ENCODE measurements around the gene HEATR5B. TPM values are rescaled to one million over a fixed set of nuclear protein-coding genes. Genes with fewer than 3 reads are reported as not detected.
"Not testable (repeated sequence)": the region's sequence is repeated elsewhere in the genome, so short reads cannot be mapped to it uniquely, and the experiment has no call there.

HEATR5B gene
- polyA plus RNA-seq, 4 donors: 18.3 to 25.9 (median 22.9) TPM

DNA sequence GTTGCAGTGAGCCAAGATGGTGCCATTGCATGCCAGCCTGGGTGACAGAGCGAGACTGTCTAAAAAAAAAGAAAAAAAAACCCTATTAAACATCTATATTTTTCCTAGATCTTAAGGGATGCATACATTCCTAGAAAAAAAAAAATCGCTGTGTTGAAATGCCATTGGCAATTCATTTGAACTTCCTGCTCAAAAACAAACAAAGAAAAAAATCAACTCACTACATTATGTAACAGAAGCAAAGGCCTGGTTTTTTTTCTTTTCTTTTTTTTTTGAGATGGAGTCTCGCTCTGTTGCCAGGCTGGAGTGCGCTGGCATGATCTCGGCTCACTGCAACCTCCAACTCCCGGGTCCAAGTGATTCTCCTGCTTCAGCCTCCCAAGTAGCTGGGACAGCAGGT is 96.2 kb downstream of the HEATR5B start:
- DNase-seq (ENCODE audit: low read depth in 4 of 4, low spot score in 2 of 4): no peak

GRCh38 chr2:36982467-36982866 is 101.7 kb downstream of the HEATR5B start:
- no peak for DNase-seq (ENCODE audit: low read depth in 4 of 4, low spot score in 2 of 4)

DNA sequence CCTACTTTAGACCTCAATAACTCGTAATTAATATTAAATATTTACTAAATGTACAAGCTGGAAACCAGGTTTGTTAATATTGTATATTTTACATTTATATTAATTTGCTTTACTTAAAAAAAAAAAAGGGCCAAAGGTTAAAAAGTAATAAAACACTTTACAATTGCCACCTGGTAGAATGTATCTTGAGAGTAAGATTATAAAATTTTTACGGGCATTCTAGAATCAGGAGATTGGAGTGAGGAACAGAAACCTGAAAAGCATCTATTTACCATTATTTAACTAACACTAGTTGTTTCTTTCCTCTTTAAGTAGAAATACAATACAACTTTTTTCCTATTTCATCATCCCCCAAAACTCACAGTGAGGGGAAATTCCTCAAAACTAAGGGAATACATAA is 102.3 kb downstream of the HEATR5B start:
- no peak for DNase-seq (ENCODE audit: low read depth in 4 of 4, low spot score in 2 of 4)

GRCh38 chr2:36979007-36979406 is 105.2 kb downstream of the HEATR5B start:
- DNase-seq (ENCODE audit: low read depth in 4 of 4, low spot score in 2 of 4): not testable (repeated sequence)

DNA sequence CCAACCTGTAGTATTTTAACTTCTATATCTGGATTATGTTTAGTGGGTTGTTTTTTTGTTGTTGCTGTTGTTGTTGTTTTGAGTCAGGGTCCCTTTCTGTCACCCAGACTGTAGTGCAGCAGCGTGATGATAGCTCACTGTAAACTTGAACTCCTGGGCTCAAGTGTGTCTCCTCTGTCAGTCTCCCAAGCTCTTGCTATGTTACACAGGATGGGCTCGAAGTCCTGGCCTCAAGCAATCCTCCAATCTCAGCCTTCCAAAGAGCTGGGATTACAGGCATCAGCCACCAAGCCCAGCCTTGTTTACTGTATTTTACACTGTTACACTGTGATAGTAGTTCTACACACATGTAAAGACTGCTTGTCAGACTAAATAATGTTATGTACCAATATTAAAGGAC is 108.1 kb downstream of the HEATR5B start:
- no peak for DNase-seq (ENCODE audit: low read depth in 4 of 4, low spot score in 2 of 4)

- DNase-seq (ENCODE audit: low read depth in 4 of 4, low spot score in 2 of 4): no peak
Measured at GRCh38 chr2:36975306-36975705, 108.9 kb downstream of the HEATR5B start.

GRCh38 chr2:36973320-36973719 is 110.9 kb downstream of the HEATR5B start:
- no peak for DNase-seq (ENCODE audit: low read depth in 4 of 4, low spot score in 2 of 4)

GRCh38 chr2:36971990-36972389 is 112.2 kb downstream of the HEATR5B start:
- DNase-seq (ENCODE audit: low read depth in 4 of 4, low spot score in 2 of 4): no peak

GRCh38 chr2:36967236-36967876 is 116.8 kb downstream of the HEATR5B start:
- DNase-seq (ENCODE audit: low read depth in 4 of 4, low spot score in 2 of 4): peak in 1 of 4 donors; percentile 13

DNA sequence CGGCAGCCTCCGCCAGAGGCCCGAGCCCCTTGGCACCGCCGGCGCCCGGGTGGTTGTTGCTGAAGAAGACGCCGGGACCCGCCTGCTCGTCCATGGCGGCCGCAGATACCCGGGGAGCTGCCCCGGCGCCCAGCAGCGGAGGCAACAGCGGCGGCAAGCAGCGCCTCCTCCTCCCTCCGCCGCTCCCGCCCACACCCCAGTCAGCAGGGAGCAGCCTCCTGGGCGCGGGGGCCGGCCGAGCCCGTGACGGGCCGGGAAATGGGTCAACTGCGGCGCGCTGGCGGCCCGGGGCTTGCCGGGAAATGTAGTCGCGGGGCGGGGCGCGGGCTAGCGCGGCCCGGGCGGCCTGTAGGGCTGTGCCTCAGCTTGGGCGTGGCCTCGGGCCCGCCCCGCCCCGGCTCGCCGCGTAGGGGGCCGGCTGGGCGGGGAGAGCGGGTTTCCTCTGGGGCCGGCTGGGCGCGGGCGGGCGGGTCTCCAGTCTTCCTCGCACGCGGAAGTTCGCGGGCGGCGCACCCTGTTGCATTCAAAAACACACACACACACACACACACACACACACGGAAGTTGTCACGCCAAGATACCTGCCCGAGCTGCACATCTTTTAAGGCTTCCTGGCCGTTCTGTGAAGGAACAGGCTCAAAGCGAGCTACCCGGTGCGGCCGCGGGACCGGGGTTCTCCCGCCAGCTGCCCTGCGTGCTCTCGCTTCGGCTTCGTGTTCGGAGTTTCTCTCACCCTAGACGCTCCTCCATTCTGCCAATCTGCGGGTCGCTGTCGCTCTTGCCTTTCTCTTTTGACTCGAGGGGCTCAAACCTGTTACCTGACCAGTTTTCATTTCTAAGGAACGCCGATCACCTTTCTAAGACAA is 117.6 kb downstream of the HEATR5B start, which contains the start of gene STRN:
Gene STRN (minus strand): TSS at position 167 of the 866 bp plus-strand sequence. CDS start 73 bp downstream, at position 94.
- peak; percentile 71 to 93 (median 88) for DNase-seq (ENCODE audit: low read depth in 4 of 4, low spot score in 2 of 4)

DNA sequence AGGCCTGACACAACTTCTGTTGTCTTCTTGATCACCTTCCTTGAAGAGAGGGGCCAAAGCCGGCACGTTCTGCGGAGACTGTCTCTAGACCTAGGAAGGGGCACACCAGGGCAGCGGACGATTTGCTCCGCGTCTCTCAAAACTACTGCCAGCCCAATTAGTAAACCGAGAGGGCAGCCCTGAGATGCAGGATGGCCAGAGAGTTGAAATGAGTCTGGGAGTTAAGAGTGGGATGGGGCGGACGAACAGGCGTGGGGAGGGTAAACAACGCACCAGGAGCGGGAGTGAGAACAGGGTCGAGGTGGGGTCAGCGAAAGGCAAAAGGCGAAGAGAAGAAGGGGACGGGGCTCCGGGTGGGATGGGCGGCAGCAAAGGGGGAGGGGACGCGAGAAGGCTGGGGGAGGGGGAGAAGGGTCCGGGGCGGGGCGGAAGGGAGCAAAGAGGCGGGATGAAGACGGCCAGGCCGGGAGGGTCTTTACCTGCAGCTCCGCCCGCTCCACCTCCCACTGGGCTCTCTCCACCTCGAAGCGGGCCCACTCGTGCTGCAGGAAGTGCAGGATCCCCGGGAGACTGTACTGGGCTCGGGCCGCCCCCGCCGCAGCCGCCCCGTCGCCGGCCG is 118.3 kb downstream of the HEATR5B start:
- DNase-seq (ENCODE audit: low read depth in 4 of 4, low spot score in 2 of 4): peak in 2 of 4 donors; percentile 27 to 42

GRCh38 chr2:36965206-36965605 is 119.0 kb downstream of the HEATR5B start:
- no peak for DNase-seq (ENCODE audit: low read depth in 4 of 4, low spot score in 2 of 4)

- DNase-seq (ENCODE audit: low read depth in 4 of 4, low spot score in 2 of 4): no peak
Measured at GRCh38 chr2:36964496-36965058, 119.6 kb downstream of the HEATR5B start.

- DNase-seq (ENCODE audit: low read depth in 4 of 4, low spot score in 2 of 4): no peak
Measured at GRCh38 chr2:36963734-36964133, 120.4 kb downstream of the HEATR5B start.

- DNase-seq (ENCODE audit: low read depth in 4 of 4, low spot score in 2 of 4): no peak
Measured at GRCh38 chr2:36963106-36963505, 121.1 kb downstream of the HEATR5B start.

- no peak for DNase-seq (ENCODE audit: low read depth in 4 of 4, low spot score in 2 of 4)
Measured at GRCh38 chr2:36960773-36961172, 123.4 kb downstream of the HEATR5B start.

DNA sequence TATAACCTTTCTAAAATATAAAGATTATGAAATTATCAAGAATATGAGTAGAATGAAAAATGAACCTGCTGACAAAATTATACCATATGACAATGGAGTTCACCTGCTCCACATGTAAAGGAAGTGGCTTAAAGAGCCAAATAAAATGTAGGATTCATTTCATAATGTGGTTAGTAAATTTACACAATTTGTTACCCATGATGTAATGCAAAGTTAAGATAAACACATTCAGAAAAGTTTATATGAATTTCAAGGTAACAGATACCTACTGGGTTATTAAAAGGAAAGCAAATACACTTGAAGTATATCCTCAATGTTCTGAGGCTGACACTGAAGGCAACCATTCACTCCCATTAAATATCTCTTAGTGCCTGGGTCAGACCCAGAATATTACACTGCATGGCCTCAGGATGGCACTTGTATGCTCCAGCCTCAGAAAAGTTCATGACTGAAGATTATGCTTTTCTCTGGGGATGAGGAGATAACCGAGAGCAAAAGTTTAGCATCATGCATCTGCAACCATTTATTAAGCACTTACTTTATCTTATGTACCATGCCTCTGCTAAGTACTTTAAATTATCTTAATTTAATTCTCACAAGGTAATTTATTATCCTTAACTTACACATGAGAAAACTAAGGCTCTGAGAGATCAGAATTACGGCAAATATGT is 124.0 kb downstream of the HEATR5B start:
- DNase-seq (ENCODE audit: low read depth in 4 of 4, low spot score in 2 of 4): no peak

DNA sequence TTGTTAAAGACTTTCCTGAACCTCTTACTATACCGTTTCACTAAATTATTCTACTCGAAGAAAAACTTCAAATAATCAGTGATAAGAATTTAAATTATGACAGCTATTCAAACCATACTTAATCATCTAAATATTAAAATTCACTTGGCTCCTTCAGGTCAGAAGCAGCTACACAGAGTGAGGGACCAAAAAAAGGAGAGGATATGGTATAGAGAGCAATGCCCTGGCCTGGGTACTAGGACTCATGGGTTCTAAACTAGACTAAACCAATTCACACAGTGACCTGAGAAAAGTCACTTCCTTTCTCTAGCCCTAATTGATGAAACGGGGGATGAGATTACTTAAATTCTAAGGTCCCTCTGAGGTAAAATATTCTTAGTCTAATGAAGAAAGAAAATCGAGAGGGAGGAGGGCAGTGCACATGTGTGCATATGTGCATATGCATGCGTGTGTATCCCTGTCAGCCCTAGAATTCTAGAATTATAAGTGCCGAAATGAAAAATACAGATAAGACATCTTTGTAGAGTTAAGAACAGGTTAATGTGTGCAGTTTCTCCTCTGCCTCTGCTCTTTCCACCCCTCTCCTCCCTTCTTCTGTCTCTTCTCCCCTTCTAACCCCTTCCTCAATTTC is 129.1 kb downstream of the HEATR5B start:
- no peak for DNase-seq (ENCODE audit: low read depth in 4 of 4, low spot score in 2 of 4)

- DNase-seq (ENCODE audit: low read depth in 4 of 4, low spot score in 2 of 4): no peak
Measured at GRCh38 chr2:36952748-36953197, 131.4 kb downstream of the HEATR5B start.

GRCh38 chr2:36951574-36951973 is 132.6 kb downstream of the HEATR5B start:
- DNase-seq (ENCODE audit: low read depth in 4 of 4, low spot score in 2 of 4): no peak
